Naive B cell (primary cell): ENCODE measurements around the gene SNTA1. TPM values are rescaled to one million over a fixed set of nuclear protein-coding genes. Genes with fewer than 3 reads are reported as not detected.
A peak's percentile ranks its signal among the peaks of the same experiment; 100 is the strongest.
"Not testable (repeated sequence)": the region's sequence is repeated elsewhere in the genome, so short reads cannot be mapped to it uniquely, and the experiment has no call there.

ENCODE experiments used
- ATAC-seq, 2 donors: fragments of 150-1000 bp; cut with Tn5 transposase; 2 replicates each; pipeline ENCODE4 v1.10.0; 2021; ENCODE audit warnings: low read depth in 2 of 2, mild to moderate bottlenecking in 2 of 2, moderate library complexity in 2 of 2
- DNase-seq: peaks from one replicate; pipeline ENCODE4 v3.0.0; 2022
- H3K27ac Mint-ChIP-seq, 6 donors: one replicate each; pipeline ENCODE4 v1.8.0; 2020 to 2022; ENCODE audit warnings: mild to moderate bottlenecking in 6 of 6, mixed read lengths in 6 of 6, moderate library complexity in 5 of 6, inconsistent platforms in 2 of 6
- H3K27me3 Mint-ChIP-seq, 3 donors: one replicate each; pipeline ENCODE4 v1.8.0; 2021 to 2022; ENCODE audit warnings: mixed read lengths in 3 of 3, mild to moderate bottlenecking in 1 of 3
- H3K36me3 Mint-ChIP-seq, 2 donors: one replicate each; pipeline ENCODE4 v1.8.0; 2020 to 2022; ENCODE audit warnings: mixed read lengths in 2 of 2, inconsistent platforms in 1 of 2, mild to moderate bottlenecking in 1 of 2
- H3K4me1 Mint-ChIP-seq, 3 donors: one replicate each; pipeline ENCODE4 v1.8.0; 2020 to 2022; ENCODE audit warnings: mixed read lengths in 3 of 3, inconsistent platforms in 1 of 3, mild to moderate bottlenecking in 1 of 3, moderate library complexity in 1 of 3
- H3K4me3 Mint-ChIP-seq, 8 donors: one replicate each; pipeline ENCODE4 v1.8.0; 2020 to 2022; ENCODE audit warnings: mild to moderate bottlenecking in 8 of 8, mixed read lengths in 8 of 8, moderate library complexity in 8 of 8, inconsistent platforms in 2 of 8
- H3K9me3 Mint-ChIP-seq, 7 donors: one replicate each; pipeline ENCODE4 v1.8.0; 2020 to 2022; ENCODE audit warnings: mixed read lengths in 7 of 7, mild to moderate bottlenecking in 5 of 7, inconsistent platforms in 2 of 7, moderate library complexity in 1 of 7
- polyA plus RNA-seq, 6 donors: library from polyadenylated mRNA; unstranded; fragments of 300-500 nt; fragmentation: Illumina TruSeq; gene quantifications; one replicate each; pipeline ENCODE4 v1.2.3, GENCODE V29; 2021; ENCODE audit warnings: low read depth in 6 of 6

SNTA1 gene
- 1 to 10 TPM; 3.1 to 6.0 (median 3.9) TPM for polyA plus RNA-seq

DNA sequence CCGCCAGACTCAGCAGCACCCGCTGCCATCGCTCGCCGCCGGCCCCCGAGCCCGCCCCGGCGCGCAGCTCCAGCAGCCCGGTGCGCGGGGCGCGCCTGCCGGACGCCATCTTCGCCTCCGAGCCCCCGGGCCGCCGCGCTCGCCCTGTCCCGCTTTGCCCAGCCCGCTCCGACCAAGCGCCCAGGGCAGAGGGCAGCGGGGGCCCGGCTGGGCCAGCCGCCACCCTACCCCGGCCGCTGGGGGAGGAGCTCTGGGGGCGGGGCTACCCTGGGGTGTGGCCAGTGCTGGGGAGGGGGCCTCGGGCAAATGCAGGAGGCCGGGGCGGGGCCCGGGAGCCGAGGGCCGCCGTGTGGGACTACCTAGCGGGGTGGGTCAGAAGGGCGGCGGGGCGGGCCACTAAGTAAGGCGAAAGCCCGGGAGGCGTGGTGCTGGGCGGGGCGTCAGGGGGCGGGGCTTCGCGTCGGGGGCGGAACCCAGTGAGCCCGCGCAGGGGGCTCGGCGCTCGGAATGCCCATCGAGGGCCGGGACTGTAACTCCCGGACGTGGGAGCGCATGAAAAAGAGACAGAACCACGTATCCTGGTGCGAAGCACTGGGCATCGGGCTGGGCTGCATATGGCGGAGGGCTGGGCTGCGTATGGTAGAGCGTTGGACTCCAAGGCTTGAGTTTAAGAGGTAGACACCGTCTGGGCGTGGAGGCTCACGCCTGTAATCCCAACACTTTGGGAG is at the start of gene SNTA1:
Gene SNTA1 (minus strand): TSS at position 252 of the 728 bp plus-strand sequence. CDS start 143 bp downstream, at position 109.
- H3K9me3 Mint-ChIP-seq, result peaks cover 0 to 2% (median 0%) of the 10 kb centered on the region in 7 donors
- peak within 1 kb of the TSS; percentile 67 to 95 (median 90) for H3K27ac Mint-ChIP-seq

DNA sequence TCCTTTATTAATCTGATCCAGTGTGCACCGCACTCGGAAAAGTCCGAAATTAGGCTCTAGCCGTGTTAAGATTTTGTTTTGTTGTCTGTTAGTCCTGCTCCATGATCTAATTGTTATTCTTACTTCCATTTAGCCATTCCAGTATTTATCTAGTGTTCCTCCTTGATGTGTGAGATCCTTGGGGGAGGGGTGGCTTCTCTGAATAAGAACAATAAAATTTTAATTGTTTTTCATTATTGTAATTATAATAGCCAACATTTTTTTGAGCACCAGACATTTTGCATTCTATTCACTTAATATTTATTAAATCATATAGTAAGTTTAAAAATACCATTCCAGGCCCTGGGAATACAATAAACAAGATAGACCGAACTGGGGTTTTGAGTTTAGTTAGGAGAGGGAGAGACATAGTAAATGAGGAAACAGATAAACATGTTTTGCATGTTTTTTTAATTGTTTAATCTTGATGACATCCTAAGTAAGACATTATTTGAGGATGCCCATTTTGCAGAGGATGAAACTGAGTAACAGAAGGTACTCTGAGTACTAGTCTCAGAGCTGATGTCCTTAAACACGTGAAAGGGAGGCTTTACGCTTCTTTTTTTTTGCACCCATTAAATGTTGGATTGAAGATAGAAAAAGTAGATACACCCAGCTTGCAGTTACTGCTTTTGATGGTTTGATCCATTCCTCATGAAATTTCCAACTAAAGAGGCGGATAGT is 47.5 kb upstream of the SNTA1 start:
- no peaks in the 10 kb centered on the region for H3K9me3 Mint-ChIP-seq
- H3K27ac Mint-ChIP-seq, result peak overlapping the region in 5 of 6 donors; percentile 66 to 98 (median 90)
- DNase-seq (no peak), ATAC-seq (no peak)
- H3K4me3 Mint-ChIP-seq, result peak overlapping the region; percentile 79 to 94 (median 88)
- peaks cover 8 to 35% (median 14%) of the 10 kb centered on the region in 3 donors for H3K4me1 Mint-ChIP-seq
- no peaks in the 10 kb centered on the region for H3K27me3 Mint-ChIP-seq
- no peaks in the 10 kb centered on the region for H3K36me3 Mint-ChIP-seq

More for the DNA sequence above, at the start of gene SNTA1:
- H3K4me3 Mint-ChIP-seq, result peak within 1 kb of the TSS; percentile 89 to 95 (median 93)
- DNase-seq (peak; percentile 80), ATAC-seq (peak; percentile 77 to 81)
- H3K36me3 Mint-ChIP-seq, result no peaks in the 10 kb centered on the region
- H3K27me3 Mint-ChIP-seq, result no peaks in the 10 kb centered on the region
- H3K4me1 Mint-ChIP-seq, result peaks cover 27 to 38% (median 30%) of the 10 kb centered on the region in 3 donors

DNA sequence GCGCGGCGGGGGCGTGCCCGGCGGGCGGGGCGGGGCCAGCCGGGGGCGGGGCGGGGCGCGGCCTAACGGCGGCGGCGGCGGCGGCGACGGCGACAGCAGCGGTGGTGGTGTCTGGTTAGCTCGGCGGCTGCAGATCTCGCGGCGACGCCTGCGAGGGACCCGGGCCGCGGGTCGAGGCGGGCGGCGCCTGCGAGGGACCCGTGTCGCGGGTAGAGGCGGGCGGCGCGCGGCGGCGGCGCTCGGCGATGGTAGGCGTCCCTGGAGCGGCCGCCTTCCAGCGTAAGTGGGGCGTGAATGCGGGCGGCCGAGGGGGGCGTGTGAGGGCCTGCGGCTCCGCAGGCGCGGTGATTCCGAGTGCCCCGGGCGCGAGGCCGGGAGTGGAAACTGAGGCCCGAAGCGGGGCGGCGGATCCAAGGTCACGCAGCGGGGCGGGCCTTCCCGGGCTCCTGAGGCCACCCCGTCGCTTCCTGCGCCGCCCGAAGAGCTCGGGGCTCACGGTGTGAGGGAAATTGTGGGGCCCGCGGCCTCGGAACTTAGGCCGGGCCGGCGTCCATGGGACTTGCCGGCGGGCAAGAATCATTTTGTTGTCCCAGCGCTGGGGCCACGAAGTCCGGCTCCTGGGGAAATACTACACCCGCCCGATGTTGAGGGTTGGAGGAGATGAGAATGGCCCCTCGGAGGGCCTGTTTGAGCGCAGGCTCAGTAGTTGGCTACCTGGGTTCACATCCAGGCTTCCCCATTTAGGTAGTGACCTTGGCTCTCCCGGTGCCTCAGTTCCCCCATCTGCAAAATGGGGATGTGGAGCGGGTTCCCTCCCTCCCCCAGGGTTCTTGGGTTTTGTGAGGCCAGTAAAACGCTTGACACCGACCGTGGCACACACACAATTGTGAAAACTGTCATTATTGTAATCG is 46.7 kb upstream of the SNTA1 start, which contains the start of gene CBFA2T2:
Gene CBFA2T2 (plus strand): TSS at position 74 of the 911 bp plus-strand sequence. CDS start 172 bp downstream, at position 246.
- no peaks in the 10 kb centered on the region for H3K36me3 Mint-ChIP-seq
- no peaks in the 10 kb centered on the region for H3K9me3 Mint-ChIP-seq
- DNase-seq (no peak), ATAC-seq (peak in 1 of 2 donors; percentile 51)
- peak within 1 kb of the TSS; percentile 90 to 98 (median 96) for H3K27ac Mint-ChIP-seq
- H3K4me1 Mint-ChIP-seq, result peaks cover 4 to 32% (median 9%) of the 10 kb centered on the region in 3 donors
- H3K4me3 Mint-ChIP-seq, result peak within 1 kb of the TSS; percentile 79 to 94 (median 88)
- H3K27me3 Mint-ChIP-seq, result no peaks in the 10 kb centered on the region

DNA sequence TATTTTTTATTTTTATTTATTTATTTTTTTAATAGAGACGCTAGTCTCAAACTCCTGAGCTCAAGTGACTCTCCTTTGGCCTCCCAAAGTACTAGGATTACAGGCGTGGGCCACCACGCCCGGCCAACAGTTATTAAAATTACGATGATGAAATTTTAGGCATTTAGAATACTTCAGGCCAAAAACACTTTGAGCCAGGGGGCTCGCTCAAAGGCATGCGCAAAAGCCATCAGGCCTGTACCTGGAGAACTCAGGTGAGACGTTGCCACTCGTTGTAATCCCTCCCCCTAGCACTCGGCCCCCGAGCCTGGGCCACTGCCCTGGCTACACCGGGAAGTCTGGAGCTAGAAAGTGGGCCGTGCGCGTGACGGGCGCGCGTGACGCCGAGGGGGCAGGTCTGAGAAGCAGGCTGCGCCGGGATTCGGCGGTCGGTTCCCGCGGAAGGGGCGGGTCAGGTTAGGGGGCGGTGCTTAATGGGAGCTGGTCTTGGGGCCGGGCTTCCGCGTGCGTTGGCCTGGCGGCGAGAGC is 46.0 kb upstream of the SNTA1 start:
- no peaks in the 10 kb centered on the region for H3K27me3 Mint-ChIP-seq
- ATAC-seq, result peak; percentile 91
- peak overlapping the region; percentile 79 to 94 (median 88) for H3K4me3 Mint-ChIP-seq
- H3K4me1 Mint-ChIP-seq, result peaks cover 4 to 29% (median 9%) of the 10 kb centered on the region in 3 donors
- no peaks in the 10 kb centered on the region for H3K9me3 Mint-ChIP-seq
- peak overlapping the region; percentile 90 to 98 (median 96) for H3K27ac Mint-ChIP-seq
- no peaks in the 10 kb centered on the region for H3K36me3 Mint-ChIP-seq
- peak; percentile 100 for DNase-seq

DNA sequence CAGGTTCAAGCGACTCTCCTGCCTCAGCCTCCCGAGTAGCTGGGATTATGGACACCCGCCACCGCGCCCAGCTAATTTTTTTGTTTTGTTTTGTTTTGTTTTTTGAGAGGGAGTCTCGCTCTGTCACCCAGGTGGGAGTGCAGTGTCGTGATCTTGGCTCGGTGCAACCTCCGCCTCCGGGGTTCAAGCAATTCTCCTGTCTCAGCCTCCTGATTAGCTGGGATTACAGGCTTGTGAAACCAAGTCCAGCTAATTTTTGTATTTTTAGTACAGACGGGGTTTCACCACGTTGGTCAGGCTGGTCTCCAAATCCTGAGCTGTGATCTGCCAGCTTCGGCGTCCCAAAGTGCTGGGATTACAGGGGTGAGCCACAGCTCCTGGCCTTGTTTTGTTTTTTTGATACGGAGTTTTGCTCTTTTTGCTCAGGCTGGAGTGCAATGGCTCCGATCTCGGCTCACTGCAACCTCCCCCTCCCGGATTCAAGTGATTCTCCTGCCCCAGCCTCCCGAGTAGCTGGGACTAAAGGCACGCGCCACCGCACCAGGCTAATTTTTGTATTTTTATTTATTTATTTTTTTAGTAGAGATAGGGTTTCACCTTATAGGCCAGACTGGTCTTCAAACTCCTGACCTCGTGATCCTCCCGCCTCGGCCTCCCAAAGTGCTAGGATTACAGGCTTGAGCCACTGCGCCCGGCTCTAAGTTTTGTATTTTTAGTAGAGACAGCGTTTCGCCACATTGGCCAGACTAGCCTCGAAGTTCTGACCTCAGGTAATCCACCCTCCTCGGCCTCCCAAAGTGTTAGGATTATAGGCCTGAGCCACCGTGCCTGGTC is 45.3 kb upstream of the SNTA1 start:
- Mint-ChIP-seq H3K4me1 (peaks cover 4 to 29% (median 9%) of the 10 kb centered on the region in 3 donors), H3K27ac (peak overlapping the region in 5 of 6 donors; percentile 39 to 98 (median 86)), H3K4me3 (peak overlapping the region in 5 of 8 donors; percentile 12 to 88 (median 60))
- ATAC-seq, H3K27me3 Mint-ChIP-seq, H3K36me3 Mint-ChIP-seq, DNase-seq, H3K9me3 Mint-ChIP-seq: not testable (repeated sequence)

DNA sequence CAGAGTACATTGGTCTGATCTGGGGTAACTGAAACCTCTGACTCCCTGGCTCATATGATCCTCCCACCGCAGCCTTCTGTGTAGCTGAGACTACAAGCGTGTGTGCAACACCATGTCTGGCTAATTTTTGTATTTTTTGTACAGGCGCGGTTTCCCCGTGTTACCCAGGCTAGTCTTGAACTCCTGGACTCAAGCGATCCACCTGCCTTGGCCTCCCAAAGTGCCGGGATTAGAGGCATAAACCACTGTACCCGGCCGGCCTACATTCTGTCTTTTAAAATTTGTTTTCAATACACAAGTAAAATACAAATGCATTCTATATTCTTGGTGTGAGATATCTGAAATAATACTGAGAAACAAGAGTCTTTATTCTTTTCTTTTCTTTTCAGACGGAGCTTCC is 44.6 kb upstream of the SNTA1 start:
- Mint-ChIP-seq H3K4me3 (peak overlapping the region in 3 of 8 donors; percentile 12 to 51 (median 38)), H3K4me1 (peaks cover 4 to 22% (median 9%) of the 10 kb centered on the region in 3 donors), H3K27me3 (no peaks in the 10 kb centered on the region), H3K9me3 (no peaks in the 10 kb centered on the region), H3K36me3 (no peaks in the 10 kb centered on the region), H3K27ac (peak overlapping the region; percentile 14 to 90 (median 54))
- ATAC-seq (no peak), DNase-seq (no peak)

DNA sequence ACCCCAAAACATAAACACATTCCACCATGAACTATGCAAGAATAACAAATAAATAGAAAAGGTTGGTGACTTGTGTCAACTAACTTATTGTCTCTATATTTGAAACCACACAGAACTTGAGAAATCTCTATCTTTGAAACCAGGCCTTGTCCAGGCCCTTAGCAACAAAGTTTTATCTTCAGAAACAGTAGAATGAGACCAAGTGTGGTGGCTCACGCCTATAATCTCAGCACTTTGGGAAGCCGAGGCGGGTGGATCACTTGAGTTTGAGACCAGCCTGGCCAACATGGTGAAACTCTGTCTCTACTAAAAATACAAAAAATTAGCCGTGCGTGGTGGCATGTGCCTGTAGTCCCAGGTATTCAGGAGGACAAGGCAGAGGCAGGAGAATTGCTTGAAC is 39.6 kb upstream of the SNTA1 start:
- H3K36me3 Mint-ChIP-seq, result not testable (repeated sequence)

DNA sequence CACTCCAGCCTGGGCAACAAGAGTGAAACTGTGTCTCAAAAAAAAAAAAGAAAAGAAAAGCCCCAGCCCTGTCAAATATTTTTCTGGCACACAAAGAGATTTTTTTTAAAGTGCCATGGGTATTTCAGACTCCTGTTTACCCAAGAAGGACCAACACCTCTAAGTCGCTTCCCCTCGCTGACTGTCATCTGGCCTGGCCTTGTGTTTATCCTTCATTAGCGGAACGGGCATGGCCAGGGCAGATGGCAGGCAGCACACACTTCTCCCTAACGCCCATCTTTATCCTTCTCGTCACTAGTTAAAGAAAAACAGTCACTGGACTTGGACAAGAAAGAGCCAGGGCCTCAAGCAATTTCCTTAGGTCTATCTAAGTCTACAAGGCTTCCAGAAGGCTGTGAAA is 39.0 kb upstream of the SNTA1 start:
- DNase-seq (no peak), ATAC-seq (no peak)
- no peaks in the 10 kb centered on the region for H3K9me3 Mint-ChIP-seq
- H3K4me1 Mint-ChIP-seq, result peaks cover 0 to 7% (median 5%) of the 10 kb centered on the region in 3 donors
- no peak overlapping the region for H3K4me3 Mint-ChIP-seq
- no peaks in the 10 kb centered on the region for H3K36me3 Mint-ChIP-seq
- peak overlapping the region in 1 of 6 donors; percentile 30 for H3K27ac Mint-ChIP-seq
- no peaks in the 10 kb centered on the region for H3K27me3 Mint-ChIP-seq

More for the DNA sequence above, 39.6 kb upstream of the SNTA1 start:
- ATAC-seq, H3K4me3 Mint-ChIP-seq, H3K4me1 Mint-ChIP-seq, DNase-seq, H3K27me3 Mint-ChIP-seq, H3K9me3 Mint-ChIP-seq: not testable (repeated sequence)
- H3K27ac Mint-ChIP-seq, result peak overlapping the region in 1 of 6 donors; percentile 65

DNA sequence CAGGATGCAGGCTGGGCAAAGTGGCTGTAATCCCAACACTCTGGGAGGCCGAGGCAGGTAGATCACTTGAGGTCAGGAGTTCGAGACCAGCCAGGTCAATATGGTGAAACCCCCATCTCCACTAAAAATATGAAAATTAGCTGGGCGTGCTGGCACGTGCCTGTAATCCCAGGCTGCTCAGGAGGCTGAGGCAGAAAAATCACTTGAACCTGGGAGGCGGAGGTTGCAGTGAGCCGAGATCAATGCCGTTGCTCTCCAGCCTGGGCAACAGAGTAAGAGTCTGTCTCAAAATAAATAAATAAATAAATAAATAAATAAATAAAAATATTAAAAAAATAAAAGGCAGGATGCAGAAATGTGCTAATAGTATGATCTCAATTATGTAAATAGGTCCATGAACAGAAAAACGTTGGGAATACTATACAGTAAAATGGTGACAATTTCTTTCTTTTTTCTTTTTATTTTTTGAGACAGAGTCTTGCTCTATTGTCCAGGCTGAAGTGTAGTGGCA is 37.9 kb upstream of the SNTA1 start:
- Mint-ChIP-seq H3K9me3 (no peaks in the 10 kb centered on the region), H3K36me3 (no peaks in the 10 kb centered on the region), H3K27ac (no peak overlapping the region), H3K4me1 (peaks cover 2 to 7% (median 7%) of the 10 kb centered on the region in 3 donors), H3K27me3 (no peaks in the 10 kb centered on the region), H3K4me3 (no peak overlapping the region)
- DNase-seq (no peak), ATAC-seq (no peak)

DNA sequence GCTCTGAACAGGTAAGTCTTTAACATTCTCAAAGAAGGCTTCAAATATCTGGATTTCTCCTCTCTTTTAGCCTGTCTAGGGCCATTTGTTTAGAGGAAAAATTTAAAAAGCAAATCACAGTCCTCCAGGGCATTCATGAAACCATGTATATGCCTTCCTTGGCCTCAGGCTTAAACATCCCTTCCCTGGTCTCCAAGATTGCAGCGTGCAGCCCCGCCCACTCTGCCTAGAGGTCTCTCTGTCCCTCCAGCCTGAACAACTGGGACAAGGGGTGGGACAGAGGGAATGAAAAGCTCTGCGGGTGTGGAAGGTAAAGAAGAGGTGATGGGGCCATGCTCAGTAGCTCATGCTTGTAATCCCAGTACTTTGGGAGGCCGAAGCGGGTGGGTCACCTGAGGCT is 36.5 kb upstream of the SNTA1 start:
- DNase-seq (no peak), ATAC-seq (no peak)
- Mint-ChIP-seq H3K4me3 (peak overlapping the region in 1 of 8 donors; percentile 22), H3K36me3 (no peaks in the 10 kb centered on the region), H3K4me1 (peaks cover 14 to 19% (median 17%) of the 10 kb centered on the region in 3 donors), H3K9me3 (no peaks in the 10 kb centered on the region), H3K27ac (no peak overlapping the region), H3K27me3 (no peaks in the 10 kb centered on the region)

DNA sequence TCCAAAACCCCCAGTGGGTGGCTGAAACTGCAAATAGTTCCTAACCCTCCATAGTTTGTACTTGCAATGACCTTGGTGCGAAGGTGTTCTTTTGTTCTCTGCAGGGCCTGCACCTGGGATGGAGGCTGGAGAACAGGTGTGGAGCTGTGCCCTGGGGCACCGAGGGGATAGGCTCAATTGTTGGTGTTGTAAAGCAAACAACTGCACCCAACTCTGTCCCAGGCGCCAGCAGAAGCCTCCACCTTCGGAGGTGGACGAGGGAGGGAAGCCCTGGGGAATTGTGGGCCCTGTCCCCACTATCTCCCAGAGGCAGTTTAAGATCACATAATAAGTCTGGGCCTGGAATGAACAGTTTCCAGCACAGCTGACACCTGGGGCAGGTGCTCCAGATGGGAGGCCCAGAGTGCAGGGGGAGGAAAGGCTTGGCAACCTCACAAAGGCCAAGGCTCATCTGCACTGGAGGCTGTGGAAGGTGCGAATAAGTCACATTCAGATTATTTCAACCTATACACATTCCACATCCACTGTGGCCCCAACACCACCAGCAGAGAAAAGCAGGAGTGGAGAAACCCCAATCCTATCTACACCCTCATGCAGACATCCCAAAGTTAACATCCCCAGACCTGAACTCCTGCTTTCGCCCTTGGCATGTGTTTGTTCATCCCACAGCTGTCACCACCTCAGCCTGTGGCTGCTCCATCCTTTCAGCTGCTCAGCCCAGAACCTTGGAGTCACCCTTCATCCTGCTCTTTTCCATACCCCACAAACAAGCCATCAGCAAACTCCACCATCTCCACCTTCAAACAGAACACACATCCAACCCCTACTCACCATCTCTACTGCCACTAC is 34.0 kb upstream of the SNTA1 start:
- Mint-ChIP-seq H3K27me3 (no peaks in the 10 kb centered on the region), H3K36me3 (no peaks in the 10 kb centered on the region), H3K27ac (peak overlapping the region in 2 of 6 donors; percentile 68 to 92), H3K4me1 (peaks cover 14 to 19% (median 17%) of the 10 kb centered on the region in 3 donors), H3K9me3 (no peaks in the 10 kb centered on the region), H3K4me3 (peak overlapping the region in 2 of 8 donors; percentile 2 to 12)
- no peak for ATAC-seq
- no peak for DNase-seq
